Mucosa of descending colon (tissue), 3 donors: ENCODE results near the gene HES7. TPM values are rescaled to one million over a fixed set of nuclear protein-coding genes. Genes with fewer than 3 reads are reported as not detected.

Source experiments
- ATAC-seq: fragments of 200-7000 bp; cut with Tn5 transposase; one replicate; pipeline ENCODE4 v1.9.1; 2020; ENCODE audit warnings: mild to moderate bottlenecking, moderate library complexity
- DNase-seq, 3 donors: peaks; one replicate each; pipeline ENCODE4 v3.0.0-alpha.2; 2020
- H3K36me3 ChIP-seq: fragments of 200-600 bp; one replicate; pipeline ENCODE4 v1.8.0; 2021; ENCODE audit warnings: low read depth, mild to moderate bottlenecking
- H3K4me1 ChIP-seq: fragments of 200-600 bp; one replicate; pipeline ENCODE4 v1.8.0; 2021; ENCODE audit warnings: low read depth, mild to moderate bottlenecking
- H3K4me3 ChIP-seq: fragments of 200-600 bp; one replicate; pipeline ENCODE4 v1.8.0; 2021; ENCODE audit warnings: mild to moderate bottlenecking
- H3K9me3 ChIP-seq: fragments of 200-600 bp; one replicate; pipeline ENCODE4 v1.8.0; 2021; ENCODE audit warnings: mild to moderate bottlenecking
- intact Hi-C, 2 donors: fragments of 100-400 bp; cut with DNase I in 1 of 2; cut with micrococcal nuclease in 1 of 2; formaldehyde crosslinking; loops; one replicate each; pipeline versions ENCODE4 v1.11.0 to v1.11.1; 2022; cut with DNase I, micrococcal nuclease
- total RNA-seq, 3 donors: library from RNA; stranded (reverse); fragmentation: NEBNext Ultra II Directional in 2 of 3; extraction: Animal tissue kit (Norgen Biotek cat#: 25700) in 2 of 3; gene quantifications; one replicate each; pipeline versions ENCODE4 v1.2.1 to v1.2.4, GENCODE V29; 2021 to 2023
- TF ChIP-seq, protein P1 (sequence below): fragments of 200-600 bp; IDR thresholded peaks from one replicate; pipeline ENCODE4 v1.8.0; 2022; ENCODE audit warnings: antibody characterized with exemption, mild to moderate bottlenecking
- donor health status: DM: no; HTN: no; CAD: no; lungs with moderate emphysema.
- donor health status: DM: no; HTN: no; CAD: no.
- donor health status: DM: no; HTN: yes; CAD: no.

The HES7 gene
- total RNA-seq, 3 donors from 2014 or later: 0.28 TPM; not detected in 2

DNA sequence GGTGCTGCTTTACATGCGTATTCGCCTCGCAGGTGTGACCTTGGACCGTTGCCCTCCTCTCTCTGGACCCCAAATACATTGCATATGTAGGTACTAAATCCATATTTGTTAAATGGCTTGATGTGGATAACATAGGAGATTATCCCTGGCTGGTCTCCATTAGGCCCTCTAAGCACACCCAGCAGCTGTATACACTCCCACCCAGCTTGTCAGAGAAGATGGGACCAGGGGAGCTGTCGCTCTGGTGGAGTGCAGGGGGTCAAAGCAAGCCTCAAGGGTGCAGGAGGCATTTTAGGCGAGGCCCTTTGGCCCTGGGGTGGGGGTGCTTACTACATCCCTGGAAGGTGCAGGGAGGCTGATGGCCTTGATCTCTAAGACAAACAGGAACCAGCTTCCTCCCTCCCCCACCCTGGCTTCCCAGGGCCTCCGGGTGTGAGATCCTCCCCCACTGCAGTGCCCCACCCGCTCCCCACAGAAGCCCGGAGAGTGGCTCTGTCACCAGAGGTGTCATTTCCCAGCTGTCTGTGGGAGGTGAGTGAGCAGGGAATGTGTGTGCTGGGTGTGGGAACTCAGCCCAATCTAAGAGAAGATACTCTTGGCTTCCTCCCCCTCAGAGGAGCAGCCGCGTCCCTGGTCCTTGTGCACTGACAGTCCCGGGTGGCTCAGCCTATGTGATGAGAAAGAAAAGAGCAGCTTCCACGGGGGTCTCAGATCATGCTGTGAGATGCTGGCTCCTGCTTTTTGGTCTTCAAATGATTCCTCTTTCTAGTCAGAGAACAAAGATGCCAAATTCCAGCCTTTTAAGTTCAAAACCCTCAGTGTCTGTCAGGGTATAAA, 40.3 kb upstream of the HES7 start:
- no peak overlapping the region for H3K4me3 ChIP-seq
- DNase-seq (peak; percentile 84 to 91 (median 86)), ATAC-seq (peak; percentile 73)
- TF ChIP-seq, protein P1, sequence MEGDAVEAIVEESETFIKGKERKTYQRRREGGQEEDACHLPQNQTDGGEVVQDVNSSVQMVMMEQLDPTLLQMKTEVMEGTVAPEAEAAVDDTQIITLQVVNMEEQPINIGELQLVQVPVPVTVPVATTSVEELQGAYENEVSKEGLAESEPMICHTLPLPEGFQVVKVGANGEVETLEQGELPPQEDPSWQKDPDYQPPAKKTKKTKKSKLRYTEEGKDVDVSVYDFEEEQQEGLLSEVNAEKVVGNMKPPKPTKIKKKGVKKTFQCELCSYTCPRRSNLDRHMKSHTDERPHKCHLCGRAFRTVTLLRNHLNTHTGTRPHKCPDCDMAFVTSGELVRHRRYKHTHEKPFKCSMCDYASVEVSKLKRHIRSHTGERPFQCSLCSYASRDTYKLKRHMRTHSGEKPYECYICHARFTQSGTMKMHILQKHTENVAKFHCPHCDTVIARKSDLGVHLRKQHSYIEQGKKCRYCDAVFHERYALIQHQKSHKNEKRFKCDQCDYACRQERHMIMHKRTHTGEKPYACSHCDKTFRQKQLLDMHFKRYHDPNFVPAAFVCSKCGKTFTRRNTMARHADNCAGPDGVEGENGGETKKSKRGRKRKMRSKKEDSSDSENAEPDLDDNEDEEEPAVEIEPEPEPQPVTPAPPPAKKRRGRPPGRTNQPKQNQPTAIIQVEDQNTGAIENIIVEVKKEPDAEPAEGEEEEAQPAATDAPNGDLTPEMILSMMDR: no peak
- intact Hi-C loops: no loop called here
- no peaks in the 10 kb centered on the region for H3K36me3 ChIP-seq
- peaks cover 41% of the 10 kb centered on the region for H3K4me1 ChIP-seq
- H3K9me3 ChIP-seq: no peaks in the 10 kb centered on the region

DNA sequence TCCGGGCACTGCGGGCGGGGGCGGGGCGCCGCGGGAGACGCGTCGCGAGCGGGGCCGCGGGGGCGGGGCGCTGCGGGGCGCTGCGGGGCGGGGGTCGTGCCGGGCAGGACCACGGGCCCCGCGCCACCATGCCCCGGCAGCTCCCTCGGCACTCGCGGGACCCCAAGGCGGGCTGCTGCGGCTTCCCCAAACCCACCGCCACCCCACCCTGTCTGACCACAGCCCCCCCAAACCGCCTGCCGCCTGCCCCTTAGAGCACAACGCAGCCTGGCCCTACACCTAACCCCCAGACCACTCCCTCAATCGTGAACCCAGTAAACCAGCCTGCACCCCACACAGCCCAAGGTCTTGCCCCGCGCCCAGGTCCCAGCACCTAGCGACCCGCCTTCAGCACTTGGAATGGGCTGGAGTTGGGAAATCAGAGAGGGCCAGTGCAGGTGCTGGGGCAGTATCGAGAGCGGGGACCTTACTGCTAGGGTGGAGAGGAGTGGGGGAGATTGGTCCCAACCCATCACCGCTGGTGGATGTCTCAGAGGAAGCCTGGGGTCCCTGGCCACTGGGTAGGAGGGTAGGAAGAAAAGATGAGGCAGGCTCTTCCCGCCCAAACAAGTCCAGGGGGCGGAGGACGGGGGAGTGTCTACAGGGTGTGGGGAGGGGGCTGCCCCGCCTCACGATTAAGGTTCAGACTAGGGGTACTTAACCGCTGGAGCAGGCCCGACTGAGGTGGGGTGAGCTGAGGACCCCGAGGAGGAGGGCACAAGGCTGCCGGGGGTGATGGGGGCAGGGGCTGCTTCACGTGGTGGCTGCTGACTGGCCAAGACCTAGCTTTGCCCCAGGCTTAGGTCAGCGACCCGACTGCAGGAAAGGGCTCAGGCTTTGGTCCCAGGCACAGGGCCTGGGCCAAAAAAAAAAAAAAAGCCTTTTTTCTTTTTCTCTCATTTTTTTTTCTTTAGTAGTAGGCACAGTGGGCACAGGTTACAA, 39.4 kb upstream of the HES7 start:
- Histone ChIP-seq H3K4me1 (peaks cover 49% of the 10 kb centered on the region), H3K9me3 (no peaks in the 10 kb centered on the region), H3K4me3 (peak overlapping the region; percentile 100), H3K36me3 (no peaks in the 10 kb centered on the region)
- intact Hi-C loops: no loop called here
- TF ChIP-seq, protein P1: no peak
- DNase-seq: peak; percentile 42 to 71 (median 61)
- no peak for ATAC-seq

GRCh38 chr17:8162233-8162996, 38.5 kb upstream of the HES7 start, which contains the start of gene VAMP2:
Gene VAMP2, minus strand, starts transcription at chr17:8162948. Its CDS starts 69 bp downstream, at chr17:8162879.
- Histone ChIP-seq H3K36me3 (no peaks in the 10 kb centered on the region), H3K4me3 (peak within 1 kb of the TSS; percentile 100), H3K9me3 (no peaks in the 10 kb centered on the region), H3K4me1 (peaks cover 54% of the 10 kb centered on the region)
- intact Hi-C loops: no loop called here
- TF ChIP-seq, protein P1: no peak
- ATAC-seq (peak; percentile 78), DNase-seq (peak; percentile 84 to 90 (median 89))

DNA sequence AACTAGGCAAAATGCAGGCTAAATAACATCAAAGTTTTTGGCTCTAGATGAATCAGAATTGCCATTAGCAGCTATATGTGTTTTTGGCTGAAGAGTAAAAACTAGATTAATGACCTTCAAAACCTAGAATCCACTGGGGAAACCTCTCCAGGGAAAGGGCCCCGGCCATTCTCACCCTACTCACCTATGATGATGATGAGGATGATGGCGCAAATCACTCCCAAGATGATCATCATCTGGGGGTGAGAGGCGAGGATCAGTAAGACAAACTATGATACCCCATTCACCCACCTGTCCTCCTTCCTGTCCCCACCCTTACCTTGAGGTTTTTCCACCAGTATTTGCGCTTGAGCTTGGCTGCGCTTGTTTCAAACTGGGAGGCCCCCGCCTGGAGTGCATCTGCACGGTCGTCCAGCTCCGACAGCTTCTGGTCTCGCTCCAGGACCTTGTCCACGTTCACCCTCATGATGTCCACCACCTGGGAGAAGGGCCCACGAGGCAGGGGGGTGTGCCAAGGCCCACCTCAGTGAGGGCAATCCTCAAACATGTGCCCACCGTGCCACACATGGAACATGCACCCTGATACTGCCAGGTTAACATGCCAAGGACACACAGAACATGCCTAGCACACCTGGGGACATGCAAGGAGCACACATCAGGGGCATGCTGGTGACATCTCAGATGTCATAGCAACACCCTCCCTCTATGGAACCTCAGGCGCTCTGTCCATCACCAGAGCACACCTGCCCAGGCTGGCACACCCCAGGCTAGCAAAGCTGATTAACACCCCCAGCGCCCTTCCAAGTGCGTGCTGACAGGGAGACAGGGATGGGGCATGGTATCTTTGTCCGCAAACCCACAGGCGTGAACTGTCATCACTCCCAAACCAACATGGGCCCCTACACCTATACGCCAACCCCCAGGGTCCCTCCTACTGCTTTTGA, 37.7 kb upstream of the HES7 start:
- intact Hi-C loops: no loop called here
- H3K4me1 ChIP-seq: peaks cover 58% of the 10 kb centered on the region
- ATAC-seq (no peak), DNase-seq (peak in 1 of 3 donors; percentile 35)
- H3K9me3 ChIP-seq: no peaks in the 10 kb centered on the region
- H3K4me3 ChIP-seq: peak overlapping the region; percentile 100
- peaks cover 2% of the 10 kb centered on the region for H3K36me3 ChIP-seq
- TF ChIP-seq, protein P1: no peak
